GM12878 (cell line): ENCODE results near the gene HTR3E. TPM values are rescaled to one million over a fixed set of nuclear protein-coding genes. Genes with fewer than 3 reads are reported as not detected.

ENCODE experiments used
- ATAC-seq: fragments of 200-7000 bp; cut with Tn5 transposase; 3 replicates; pipeline ENCODE4 v1.9.1; 2020; ENCODE audit warnings: mild to moderate bottlenecking, moderate library complexity
- BruUV-seq: library from RNA; stranded (reverse); fragments of 400-500 nt; replicated peaks from 2 replicates; lab custom pipeline; 2021; lab: Mats Ljungman, UMichigan
- CTCF ChIA-PET: fragments of 300-600 bp; sonication (Branson Sonifier 250); formaldehyde crosslinking; extraction: SDS; loops from one replicate; lab custom pipeline; 2021; ENCODE audit warnings: inconsistent platforms; lab: Yijun Ruan, JAX
- POLR2A ChIA-PET: fragments of 350-600 bp; formaldehyde crosslinking; extraction: SDS; loops from one replicate; lab custom pipeline; 2021; ENCODE audit warnings: inconsistent platforms; lab: Charles Lee
- RAD21 ChIA-PET: fragments of 300-600 bp; sonication (Branson Sonifier 250); formaldehyde crosslinking; loops from one replicate; lab custom pipeline; 2023; ENCODE audit warnings: antibody characterized with exemption; ENCODE audit not compliant: unreplicated experiment; lab: Charles Lee
- SMC1A ChIA-PET: fragments of 300-600 bp; sonication (Branson Sonifier 250); formaldehyde crosslinking; loops from one replicate; lab custom pipeline; 2023; ENCODE audit not compliant: unreplicated experiment, uncharacterized antibody; lab: Charles Lee
- DNase-seq: peaks from one replicate; pipeline ENCODE4 v3.0.0-alpha.2; 2011; ENCODE audit warnings: low read depth, low spot score
- FAIRE-seq: peaks from 3 replicates; lab custom pipeline; 2011; peaks lifted over from hg19 to GRCh38; lab: Jason Lieb, UNC
- H2AFZ ChIP-seq: 2 replicates; pipeline ENCODE4 v1.6.0; 2011; ENCODE audit warnings: low read depth, low read length, control low read depth; ENCODE audit not compliant: control insufficient read depth
- H3K27ac ChIP-seq: 2 replicates; pipeline ENCODE4 v1.5.1; 2011; ENCODE audit warnings: control low read depth; ENCODE audit not compliant: control insufficient read depth, insufficient read depth
- H3K27me3 ChIP-seq, 2 experiments: replicated peaks in 1 of 2; 2 replicates each; pipeline versions ENCODE4 v1.6.0 to v1.6.1; 2011; ENCODE audit warnings: low read length in 1 of 2; ENCODE audit not compliant: control insufficient read depth in 2 of 2, insufficient read depth in 2 of 2
- H3K36me3 ChIP-seq, 2 experiments: 2 replicates each; pipeline ENCODE4 v1.5.1; 2011; ENCODE audit warnings: low read length in 1 of 2; ENCODE audit not compliant: control insufficient read depth in 2 of 2, insufficient read depth in 2 of 2
- H3K4me1 ChIP-seq: 2 replicates; pipeline ENCODE4 v1.6.1; 2011; ENCODE audit warnings: mild to moderate bottlenecking, low read length, moderate library complexity, mixed read lengths; ENCODE audit not compliant: control insufficient read depth, insufficient read depth
- H3K4me2 ChIP-seq: 2 replicates; pipeline ENCODE4 v1.6.0; 2011; ENCODE audit warnings: control low read depth; ENCODE audit not compliant: control insufficient read depth, insufficient read depth
- H3K4me3 ChIP-seq: fragments of 200-600 bp; sonication (generic); 2 replicates; pipeline ENCODE4 v1.5.1; 2016
- H3K79me2 ChIP-seq: 2 replicates; pipeline ENCODE4 v1.6.0; 2011; ENCODE audit warnings: low read length; ENCODE audit not compliant: control insufficient read depth, insufficient read depth
- H3K9ac ChIP-seq: 2 replicates; pipeline ENCODE4 v1.8.0; 2011; ENCODE audit warnings: low read length, control low read depth, mixed read lengths; ENCODE audit not compliant: control insufficient read depth, insufficient read depth
- H3K9me3 ChIP-seq: replicated peaks from 3 replicates; pipeline ENCODE4 v1.5.1; 2011; ENCODE audit warnings: mild to moderate bottlenecking, low read length; ENCODE audit not compliant: control insufficient read depth, insufficient read depth
- H4K20me1 ChIP-seq: 2 replicates; pipeline ENCODE4 v1.6.0; 2011; ENCODE audit not compliant: control insufficient read depth, insufficient read depth
- CEBPZ ChIP-seq: fragments of 150-350 bp; IDR thresholded peaks from 2 replicates; pipeline ENCODE4 v1.6.1; 2016; ENCODE audit warnings: low read depth, low read length
- CHD2 ChIP-seq: IDR thresholded peaks from 2 replicates; pipeline ENCODE4 v1.6.1; 2011; ENCODE audit warnings: low read depth, low read length, improper control_type of control experiment, borderline replicate concordance
- CTCF ChIP-seq, 3 experiments: IDR thresholded peaks in 2 of 3; conservative IDR thresholded peaks in 1 of 3; 2 replicates each; pipeline ENCODE4 v1.5.1; 2011; ENCODE audit warnings: low read depth in 3 of 3, low read length in 3 of 3, mild to moderate bottlenecking in 3 of 3, control low read depth in 2 of 3, moderate library complexity in 2 of 3, inconsistent platforms in 1 of 3, mixed read lengths in 1 of 3; ENCODE audit not compliant: control insufficient read depth in 2 of 3, insufficient read depth in 1 of 3; ENCODE audit errors: extremely low read depth in 1 of 3
- ETV6 ChIP-seq, 2 experiments: fragments of 450-650 bp in 1 of 2; IDR thresholded peaks in 1 of 2; conservative IDR thresholded peaks in 1 of 2; 2 replicates each; pipeline ENCODE4 v1.6.1; 2014; ENCODE audit warnings: antibody characterized with exemption in 1 of 2, borderline replicate concordance in 1 of 2, low read depth in 1 of 2, mild to moderate bottlenecking in 1 of 2, moderate library complexity in 1 of 2
- FOS ChIP-seq: IDR thresholded peaks from 3 replicates; pipeline ENCODE4 v1.6.1; 2011; ENCODE audit warnings: borderline replicate concordance; ENCODE audit not compliant: insufficient read length; ENCODE audit errors: extremely low read depth
- FOXK2 ChIP-seq: fragments of 450-650 bp; IDR thresholded peaks from 2 replicates; pipeline ENCODE4 v1.6.1; 2017; ENCODE audit warnings: mild to moderate bottlenecking, moderate library complexity
- GATAD2B ChIP-seq: fragments of 450-650 bp; conservative IDR thresholded peaks from 2 replicates; pipeline ENCODE4 v1.6.1; 2017; ENCODE audit warnings: low read depth, mild to moderate bottlenecking, moderate library complexity
- HSF1 ChIP-seq: fragments of 150-350 bp; IDR thresholded peaks from 2 replicates; pipeline ENCODE4 v1.6.1; 2014; ENCODE audit warnings: mild to moderate bottlenecking, low read depth, low read length
- KAT2A ChIP-seq: conservative IDR thresholded peaks from 2 replicates; pipeline ENCODE4 v1.6.1; 2011; ENCODE audit warnings: low read depth, low read length; ENCODE audit not compliant: control insufficient read depth
- KLF5 ChIP-seq: fragments of 450-650 bp; IDR thresholded peaks from 2 replicates; pipeline ENCODE4 v1.6.1; 2014; ENCODE audit warnings: mild to moderate bottlenecking; ENCODE audit not compliant: partially characterized antibody
- MTA3 ChIP-seq: IDR thresholded peaks from 2 replicates; pipeline ENCODE4 v1.6.1; 2012; ENCODE audit warnings: low read length, inconsistent platforms, borderline replicate concordance
- NRF1 ChIP-seq: conservative IDR thresholded peaks from 2 replicates; pipeline ENCODE4 v1.6.1; 2011; ENCODE audit warnings: mild to moderate bottlenecking, low read depth, low read length, improper control_type of control experiment
- RAD21 ChIP-seq: IDR thresholded peaks from 2 replicates; pipeline ENCODE4 v1.6.1; 2011; ENCODE audit warnings: mild to moderate bottlenecking, low read depth, low read length, moderate library complexity; ENCODE audit not compliant: insufficient read depth
- STAT3 ChIP-seq: IDR thresholded peaks from 2 replicates; pipeline ENCODE4 v1.6.1; 2011; ENCODE audit warnings: low read depth, low read length, improper control_type of control experiment
- WRNIP1 ChIP-seq: IDR thresholded peaks from 2 replicates; pipeline ENCODE4 v1.6.1; 2011; ENCODE audit warnings: low read depth, low read length, improper control_type of control experiment, borderline replicate concordance
- WGBS: methylation state at CpG from one replicate; pipeline ENCODE4 v1.1.6; 2016; ENCODE audit warnings: low lambda C conversion rate; ENCODE audit not compliant: insufficient replicate concordance, insufficient coverage; ENCODE audit errors: missing lambda C conversion rate; 5-methylcytosine and 5-hydroxymethylcytosine counted together
- in situ Hi-C: fragments of 300-500 bp; cut with MboI; formaldehyde crosslinking; loops from 9 replicates; pipeline ENCODE4 v1.14.3; 2018; ENCODE audit warnings: mixed read lengths
- intact Hi-C: fragments of 100-400 bp; cut with micrococcal nuclease; formaldehyde crosslinking; loops from one replicate; pipeline ENCODE4 v1.14.2; 2022; ENCODE audit not compliant: unreplicated experiment
- polyA plus RNA-seq, 11 experiments: library from polyadenylated mRNA; depleted of rRNA in 4 of 11; unstranded in 6 of 11; stranded (reverse) in 5 of 11; fragments of >200 nt; fragmentation: Nextera tagmentation in 4 of 11; fragmentation: Illumina TruSeq in 1 of 11; extraction: Ambion mirVana in 4 of 11; extraction: Trizol in 1 of 11; gene quantifications; 1 replicate in 1 of 11; 2 replicates in 10 of 11; pipeline versions ENCODE4 v1.2.1 to v1.2.3, GENCODE V29; 2011 to 2016; ENCODE audit warnings: inconsistent platforms in 2 of 11, missing spikeins in 2 of 11, low read depth in 1 of 11
- total RNA-seq, 4 experiments: library from RNA; depleted of rRNA in 3 of 4; stranded (reverse); fragments of >200 nt in 3 of 4; fragmentation: Illumina TruSeq in 1 of 4; extraction: Trizol in 1 of 4; gene quantifications; 2 replicates each; pipeline versions ENCODE4 v1.2.1 to v1.2.3, GENCODE V29; 2013 to 2021

Gene HTR3E
- total and polyA plus RNA-seq, 10 of the 15 experiments (the other 5 are each of a cell fraction or from before 2014, with no cell fraction given): not detected

- Histone ChIP-seq H3K9me3 (no peaks in the 10 kb centered on the region), H3K36me3 (no peaks in the 10 kb centered on the region), H3K4me1 (no peaks in the 10 kb centered on the region), H3K4me3 (no peak overlapping the region), H3K9ac (no peak overlapping the region), H3K79me2 (peaks cover 3% of the 10 kb centered on the region), H4K20me1 (no peaks in the 10 kb centered on the region), H3K27me3 (no peaks in the 10 kb centered on the region), H3K27ac (no peak overlapping the region), H2AFZ (no peak overlapping the region), H3K4me2 (no peak overlapping the region)
- in situ Hi-C loops (no loop called here), intact Hi-C loops (no loop called here)
- FAIRE-seq (no peak), DNase-seq (no peak), ATAC-seq (peak; percentile 80)
- SMC1A ChIA-PET: interaction anchor here (1.0 to 2.1 kb wide), 2 partner anchors 97 to 109 kb away, joined by 3 to 7 read pairs; no protein-coding TSS in a partner anchor
- BruUV-seq: no TSS peak
- CTCF ChIA-PET: interaction anchor here (1.1 kb wide), 1 partner anchor 98 kb away, joined by 3 read pairs; no protein-coding TSS in a partner anchor
- POLR2A ChIA-PET: no interaction called here
- RAD21 ChIA-PET: no interaction called here
- 78% methylated on average over 2 of the region's 2 CpGs for WGBS
- no peak for TF ChIP-seq CEBPZ
- TF ChIP-seq RAD21: 0 out of 2 replicates have a peak, but pooled peaks have one; percentile 35
- no peak for TF ChIP-seq STAT3
- no peak for TF ChIP-seq FOXK2
- no peak for TF ChIP-seq WRNIP1
- no peak for TF ChIP-seq NRF1
- no peak for TF ChIP-seq ETV6 (conservative IDR thresholded peaks at IDR 0.05 in 1 of 2, IDR thresholded peaks at IDR 0.05 in 1 of 2; ENCODE audit: borderline replicate concordance in 1 of 2, low read depth in 1 of 2)
- no peak for TF ChIP-seq FOS
- TF ChIP-seq CHD2: no peak
- TF ChIP-seq KLF5: no peak
- TF ChIP-seq KAT2A: no peak
- TF ChIP-seq CTCF (IDR thresholded peaks at IDR 0.05 in 2 of 3, conservative IDR thresholded peaks at IDR 0.05 in 1 of 3; ENCODE audit: control insufficient read depth in 2 of 3, extremely low read depth in 1 of 3, insufficient read depth in 1 of 3, low read depth in 3 of 3, low read length in 3 of 3): peak; percentile 42 to 54 (median 47); a peak in 5 of 6 replicates
- TF ChIP-seq MTA3: no peak
- no peak for TF ChIP-seq HSF1
- TF ChIP-seq GATAD2B: no peak
These were observed 32.1 kb downstream of the HTR3E start for GRCh38 chr3:184129012-184129411.
